OCI-LY7 (cell line): ENCODE measurements around the gene TEK. TPM values are rescaled to one million over a fixed set of nuclear protein-coding genes. Genes with fewer than 3 reads are reported as not detected.

Experiments
- BruUV-seq: library from RNA; stranded (reverse); fragments of 400-500 nt; replicated peaks from 2 replicates; lab custom pipeline; 2021; lab: Mats Ljungman, UMichigan
- CTCF ChIA-PET: fragments of 300-600 bp; sonication (Branson Sonifier 250); formaldehyde crosslinking; loops from one replicate; lab custom pipeline; 2022; ENCODE audit warnings: antibody characterized with exemption; ENCODE audit not compliant: unreplicated experiment; lab: Charles Lee
- POLR2A ChIA-PET: fragments of 300-600 bp; sonication (Branson Sonifier 250); formaldehyde crosslinking; loops from one replicate; lab custom pipeline; 2022; ENCODE audit warnings: antibody characterized with exemption; lab: Charles Lee
- DNase-seq: peaks from one replicate; pipeline ENCODE4 v3.0.0-alpha.2; 2015; ENCODE audit warnings: low spot score
- H2AFZ ChIP-seq: fragments of 200-600 bp; sonication (generic), shearing (Covaris generic); 2 replicates; pipeline ENCODE4 v1.6.1; 2014; ENCODE audit warnings: mild to moderate bottlenecking, antibody characterized with exemption, low read length, moderate library complexity
- H3K27ac ChIP-seq: fragments of 200-600 bp; sonication (generic); 2 replicates; pipeline ENCODE4 v1.5.1; 2014; ENCODE audit warnings: mixed run types, low read depth, mild to moderate bottlenecking, moderate library complexity, low read length, inconsistent platforms; ENCODE audit not compliant: poor library complexity, severe bottlenecking
- H3K36me3 ChIP-seq: fragments of 200-600 bp; sonication (generic); 2 replicates; pipeline ENCODE4 v1.6.1; 2014; ENCODE audit warnings: mild to moderate bottlenecking, antibody characterized with exemption, low read length, moderate library complexity, mixed read lengths; ENCODE audit not compliant: insufficient read depth
- H3K4me1 ChIP-seq: fragments of 200-600 bp; sonication (generic); 2 replicates; pipeline ENCODE4 v1.5.1; 2014; ENCODE audit warnings: mild to moderate bottlenecking, low read length; ENCODE audit not compliant: insufficient read depth, poor library complexity, severe bottlenecking
- H3K4me2 ChIP-seq: fragments of 200-600 bp; sonication (generic); 2 replicates; pipeline ENCODE4 v1.6.1; 2014; ENCODE audit warnings: mild to moderate bottlenecking, low read length
- H3K4me3 ChIP-seq: fragments of 200-600 bp; sonication (generic); 2 replicates; pipeline ENCODE4 v1.5.1; 2014; ENCODE audit warnings: mild to moderate bottlenecking, low read depth, low read length; ENCODE audit not compliant: poor library complexity, severe bottlenecking
- H3K79me2 ChIP-seq: fragments of 200-600 bp; sonication (generic); 2 replicates; pipeline ENCODE4 v1.6.1; 2016; ENCODE audit warnings: low read depth, mild to moderate bottlenecking, low read length, moderate library complexity, mixed read lengths; ENCODE audit not compliant: insufficient read depth
- H3K9me2 ChIP-seq: fragments of 200-600 bp; sonication (generic); 2 replicates; pipeline ENCODE4 v1.6.1; 2016; ENCODE audit warnings: mild to moderate bottlenecking, low read length, mixed read lengths; ENCODE audit not compliant: insufficient read depth
- H3K9me3 ChIP-seq: fragments of 200-600 bp; sonication (generic); 2 replicates; pipeline ENCODE4 v1.6.1; 2014; ENCODE audit warnings: mild to moderate bottlenecking, mixed run types, low read length, mixed read lengths
- H4K20me1 ChIP-seq: fragments of 200-600 bp; sonication (generic); 2 replicates; pipeline ENCODE4 v1.6.1; 2014; ENCODE audit warnings: mild to moderate bottlenecking, antibody characterized with exemption, low read length, moderate library complexity, mixed read lengths; ENCODE audit not compliant: insufficient read depth
- EZH2phosphoT487 ChIP-seq: fragments of 200-600 bp; sonication (generic); IDR thresholded peaks from 2 replicates; pipeline ENCODE4 v1.6.1; 2018; ENCODE audit warnings: low read depth, borderline replicate concordance, mild to moderate bottlenecking, mixed run types, antibody characterized with exemption, low read length, moderate library complexity, mixed read lengths
- intact Hi-C: fragments of 100-400 bp; cut with micrococcal nuclease; formaldehyde crosslinking; loops from one replicate; pipeline ENCODE4 v1.10.0; 2022; ENCODE audit not compliant: unreplicated experiment
- total RNA-seq, 2 experiments: library from RNA; depleted of rRNA in 1 of 2; stranded (reverse); fragments of >200 nt in 1 of 2; shearing (Covaris generic) in 1 of 2; gene quantifications; 2 replicates each; pipeline ENCODE4 v1.2.3, GENCODE V29; 2014 to 2022
- TF ChIP-seq, protein P1 (sequence below): fragments of 200-600 bp; sonication (generic); conservative IDR thresholded peaks from 2 replicates; pipeline ENCODE4 v1.5.1; 2014; ENCODE audit warnings: mild to moderate bottlenecking, antibody characterized with exemption, low read length, moderate library complexity, mixed read lengths

TEK gene
- total RNA-seq, 2 experiments from 2014 or later: not detected

DNA sequence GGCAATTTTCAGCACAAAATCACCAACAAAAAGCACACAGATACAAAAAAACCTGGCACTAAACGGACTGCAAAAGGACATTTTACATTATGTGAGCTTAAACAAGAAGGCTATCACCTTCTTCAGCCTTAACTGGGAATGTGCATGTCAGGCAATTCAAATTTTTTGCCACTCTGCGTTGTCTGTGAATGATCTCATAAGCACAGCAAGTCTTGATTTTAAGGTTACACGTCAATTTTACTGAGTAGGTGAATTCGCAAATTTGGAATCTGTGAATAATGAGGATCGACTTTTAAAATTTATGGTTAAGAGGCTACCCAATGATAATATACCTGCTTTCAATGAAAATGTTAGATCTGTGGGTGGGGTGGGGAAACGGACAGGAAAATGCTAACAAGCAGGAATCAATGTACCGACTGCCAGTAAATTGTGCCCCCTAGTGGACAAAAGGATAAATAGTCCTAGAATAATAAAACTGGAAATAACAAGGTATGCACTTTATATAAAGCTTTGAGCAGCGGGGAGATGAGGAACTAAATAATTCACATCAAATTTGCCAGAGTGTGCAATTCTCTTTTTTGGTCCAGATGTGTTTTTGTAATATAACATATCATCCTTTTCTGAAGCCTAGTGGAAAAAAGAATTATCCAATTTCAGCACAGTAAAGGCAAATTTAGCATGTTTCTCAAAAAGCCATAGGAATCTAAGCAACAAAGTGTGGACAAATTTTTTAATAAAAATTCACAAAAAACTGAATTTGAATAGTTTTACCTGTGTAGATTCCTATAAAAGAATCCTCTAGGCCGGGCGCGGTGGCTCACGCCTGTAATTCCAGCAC lies 167.4 kb downstream of the TEK start:
- POLR2A ChIA-PET: interaction anchor here (0.7 kb wide), 1 partner anchor 173 kb away, joined by 3 read pairs; no protein-coding TSS in a partner anchor
- no TSS peak for BruUV-seq

DNA sequence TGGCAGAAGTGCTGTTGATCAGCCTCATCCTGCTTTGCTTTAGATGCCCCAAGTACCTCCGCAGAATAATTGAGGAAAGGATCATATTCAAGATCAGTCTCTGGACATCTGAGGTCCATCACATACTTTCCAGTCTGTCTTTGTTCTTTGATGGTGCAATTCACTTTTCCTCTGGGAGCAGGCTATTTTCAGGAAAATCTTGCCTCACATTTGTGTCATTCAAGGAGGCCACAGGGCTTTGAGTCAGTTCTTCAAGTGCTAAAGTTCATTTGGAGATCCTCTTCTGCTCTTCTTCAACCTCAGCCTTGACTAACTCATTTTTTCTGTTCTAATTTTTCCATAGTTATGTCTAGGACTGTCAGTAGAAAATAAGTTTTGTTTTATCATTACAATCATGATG lies 169.3 kb downstream of the TEK start:
- no peaks in the 10 kb centered on the region for H3K79me2 ChIP-seq
- no peaks in the 10 kb centered on the region for H3K4me1 ChIP-seq
- no peak for TF ChIP-seq EZH2phosphoT487
- TF ChIP-seq, protein P1, sequence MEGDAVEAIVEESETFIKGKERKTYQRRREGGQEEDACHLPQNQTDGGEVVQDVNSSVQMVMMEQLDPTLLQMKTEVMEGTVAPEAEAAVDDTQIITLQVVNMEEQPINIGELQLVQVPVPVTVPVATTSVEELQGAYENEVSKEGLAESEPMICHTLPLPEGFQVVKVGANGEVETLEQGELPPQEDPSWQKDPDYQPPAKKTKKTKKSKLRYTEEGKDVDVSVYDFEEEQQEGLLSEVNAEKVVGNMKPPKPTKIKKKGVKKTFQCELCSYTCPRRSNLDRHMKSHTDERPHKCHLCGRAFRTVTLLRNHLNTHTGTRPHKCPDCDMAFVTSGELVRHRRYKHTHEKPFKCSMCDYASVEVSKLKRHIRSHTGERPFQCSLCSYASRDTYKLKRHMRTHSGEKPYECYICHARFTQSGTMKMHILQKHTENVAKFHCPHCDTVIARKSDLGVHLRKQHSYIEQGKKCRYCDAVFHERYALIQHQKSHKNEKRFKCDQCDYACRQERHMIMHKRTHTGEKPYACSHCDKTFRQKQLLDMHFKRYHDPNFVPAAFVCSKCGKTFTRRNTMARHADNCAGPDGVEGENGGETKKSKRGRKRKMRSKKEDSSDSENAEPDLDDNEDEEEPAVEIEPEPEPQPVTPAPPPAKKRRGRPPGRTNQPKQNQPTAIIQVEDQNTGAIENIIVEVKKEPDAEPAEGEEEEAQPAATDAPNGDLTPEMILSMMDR: no peak
- H3K36me3 ChIP-seq: no peaks in the 10 kb centered on the region
- no peak overlapping the region for H3K4me2 ChIP-seq
- no peaks in the 10 kb centered on the region for H3K9me2 ChIP-seq
- no peak overlapping the region for H3K4me3 ChIP-seq
- H4K20me1 ChIP-seq: no peaks in the 10 kb centered on the region
- no peak overlapping the region for H2AFZ ChIP-seq
- ChIA-PET POLR2A (no interaction called here), CTCF (no interaction called here)
- no peaks in the 10 kb centered on the region for H3K9me3 ChIP-seq
- BruUV-seq: no TSS peak
- DNase-seq: no peak
- intact Hi-C loops: no loop called here
- no peak overlapping the region for H3K27ac ChIP-seq

More for the DNA sequence above, 167.4 kb downstream of the TEK start:
- Histone ChIP-seq H3K79me2 (no peaks in the 10 kb centered on the region), H3K9me2 (no peaks in the 10 kb centered on the region), H3K4me2 (no peak overlapping the region), H3K4me1 (no peaks in the 10 kb centered on the region), H3K36me3 (no peaks in the 10 kb centered on the region), H2AFZ (peak overlapping the region; percentile 65; the same call in 1 of the 2 replicates), H3K27ac (no peak overlapping the region), H4K20me1 (no peaks in the 10 kb centered on the region), H3K9me3 (no peaks in the 10 kb centered on the region), H3K4me3 (no peak overlapping the region)
- intact Hi-C loops: loop anchor here (2.0 kb wide), 2 partner anchors 244 to 534 kb away; no protein-coding TSS in a partner anchor
- CTCF ChIA-PET: no interaction called here
- TF ChIP-seq, protein P1: peak; percentile 92
- TF ChIP-seq EZH2phosphoT487: no peak
- DNase-seq: peak; percentile 65

DNA sequence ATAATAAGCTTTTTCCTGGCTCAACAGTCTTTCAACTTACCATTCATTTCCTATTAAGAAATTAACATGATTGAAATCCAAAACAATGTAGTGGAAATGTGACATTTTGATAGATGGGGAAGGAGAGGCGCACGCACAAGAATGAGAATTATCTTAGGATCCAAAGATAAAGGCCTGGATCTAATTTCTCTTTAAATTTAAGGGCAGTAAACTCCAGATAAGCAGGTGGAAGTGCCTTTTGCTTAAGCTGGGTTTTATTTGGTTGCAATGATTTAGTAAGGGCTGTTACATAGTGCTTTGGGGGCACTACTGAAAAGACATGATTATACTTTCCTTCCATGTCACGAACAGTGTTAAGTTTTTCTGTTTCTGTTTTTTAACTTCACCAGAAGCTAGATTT lies 170.6 kb downstream of the TEK start:
- H3K9me2 ChIP-seq: no peaks in the 10 kb centered on the region
- TF ChIP-seq, protein P1: no peak
- TF ChIP-seq EZH2phosphoT487: no peak
- no peaks in the 10 kb centered on the region for H4K20me1 ChIP-seq
- no peak overlapping the region for H2AFZ ChIP-seq
- DNase-seq: no peak
- H3K27ac ChIP-seq: no peak overlapping the region
- CTCF ChIA-PET: no interaction called here
- no peaks in the 10 kb centered on the region for H3K4me1 ChIP-seq
- no peaks in the 10 kb centered on the region for H3K36me3 ChIP-seq
- H3K79me2 ChIP-seq: no peaks in the 10 kb centered on the region
- POLR2A ChIA-PET: interaction anchor here (0.6 to 1.7 kb wide), 3 partner anchors 12 to 420 kb away, joined by 3 to 5 read pairs (median 3); no protein-coding TSS in a partner anchor
- H3K4me2 ChIP-seq: no peak overlapping the region
- no TSS peak for BruUV-seq
- intact Hi-C loops: no loop called here
- no peak overlapping the region for H3K4me3 ChIP-seq
- H3K9me3 ChIP-seq: no peaks in the 10 kb centered on the region
